Skin epidermis (tissue), 12 donors: Measurements from ENCODE around the gene GPR183.

Experiments used
- H3K27ac ChIP-seq, 21 experiments: fragments of 200-600 bp; sonication (generic) in 11 of 21; one replicate each; pipeline ENCODE4 v1.5.0; 2020; ENCODE audit warnings: mild to moderate bottlenecking in 3 of 21, inconsistent platforms in 2 of 21, moderate library complexity in 2 of 21
- H3K4me3 ChIP-seq, 7 experiments: fragments of 200-600 bp; sonication (generic) in 2 of 7; one replicate each; pipeline ENCODE4 v1.5.0; 2020; ENCODE audit warnings: inconsistent platforms in 2 of 7, mild to moderate bottlenecking in 2 of 7, moderate library complexity in 1 of 7

Gene GPR183

GRCh38 chr13:99301056-99301838 is 6.0 kb downstream of the GPR183 start:
- Histone ChIP-seq H3K27ac (peak overlapping the region in 12 of 21 experiments; percentile 22 to 87 (median 62)), H3K4me3 (no peak overlapping the region)

DNA sequence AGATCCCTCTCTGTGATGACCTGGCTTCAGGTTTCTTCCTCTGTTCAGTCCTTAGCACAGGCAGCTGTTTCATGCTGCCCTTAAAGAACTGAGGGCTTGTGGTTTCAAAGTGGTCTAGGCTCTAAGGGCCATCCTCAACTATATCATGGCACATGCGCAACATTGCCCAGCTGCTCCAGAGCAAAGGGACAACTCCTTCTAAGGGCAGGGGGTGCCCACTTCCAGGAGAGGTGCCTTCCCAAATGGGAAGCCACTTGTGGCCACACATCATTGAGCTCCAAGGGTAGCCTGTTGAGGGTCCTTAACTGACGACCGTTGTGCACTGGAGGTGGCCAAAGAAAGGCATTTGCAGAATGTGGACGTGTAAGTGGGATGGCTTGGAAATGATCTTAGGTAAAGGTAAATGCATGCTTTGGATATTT is 7.3 kb downstream of the GPR183 start:
- peak overlapping the region in 6 of 21 experiments; percentile 13 to 87 (median 52) for H3K27ac ChIP-seq
- no peak overlapping the region for H3K4me3 ChIP-seq

GRCh38 chr13:99299256-99299919 is 7.8 kb downstream of the GPR183 start:
- no peak overlapping the region for H3K4me3 ChIP-seq
- H3K27ac ChIP-seq, result peak overlapping the region in 6 of 21 experiments; percentile 13 to 87 (median 52)

- no peak overlapping the region for H3K4me3 ChIP-seq
- H3K27ac ChIP-seq, result peak overlapping the region in 5 of 21 experiments; percentile 49 to 87 (median 65)
Measured at GRCh38 chr13:99298056-99298455, 9.1 kb downstream of the GPR183 start.

DNA sequence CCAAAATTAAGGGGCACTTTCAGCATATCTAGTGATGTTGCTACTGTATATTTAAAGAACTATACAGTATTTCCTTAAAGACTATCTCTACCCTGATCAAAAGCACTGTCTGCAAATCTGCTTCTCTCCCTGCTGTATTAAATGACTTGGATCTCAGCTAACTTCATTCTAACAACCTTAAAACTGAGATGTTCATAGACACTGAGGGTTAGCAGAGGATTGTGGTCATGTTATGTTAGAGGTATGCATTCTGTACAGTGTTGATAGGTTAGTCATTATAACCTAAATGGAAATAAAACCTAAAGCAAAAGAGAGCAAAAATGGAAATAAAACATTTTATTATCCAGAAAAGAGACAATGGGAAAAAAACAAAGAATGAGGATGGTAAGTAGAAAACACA is 9.9 kb downstream of the GPR183 start:
- Histone ChIP-seq H3K4me3 (no peak overlapping the region), H3K27ac (peak overlapping the region in 6 of 21 experiments; percentile 49 to 87 (median 66))

GRCh38 chr13:99296398-99296797 is 10.8 kb downstream of the GPR183 start:
- Histone ChIP-seq H3K27ac (peak overlapping the region in 8 of 21 experiments; percentile 9 to 87 (median 60)), H3K4me3 (no peak overlapping the region)

DNA sequence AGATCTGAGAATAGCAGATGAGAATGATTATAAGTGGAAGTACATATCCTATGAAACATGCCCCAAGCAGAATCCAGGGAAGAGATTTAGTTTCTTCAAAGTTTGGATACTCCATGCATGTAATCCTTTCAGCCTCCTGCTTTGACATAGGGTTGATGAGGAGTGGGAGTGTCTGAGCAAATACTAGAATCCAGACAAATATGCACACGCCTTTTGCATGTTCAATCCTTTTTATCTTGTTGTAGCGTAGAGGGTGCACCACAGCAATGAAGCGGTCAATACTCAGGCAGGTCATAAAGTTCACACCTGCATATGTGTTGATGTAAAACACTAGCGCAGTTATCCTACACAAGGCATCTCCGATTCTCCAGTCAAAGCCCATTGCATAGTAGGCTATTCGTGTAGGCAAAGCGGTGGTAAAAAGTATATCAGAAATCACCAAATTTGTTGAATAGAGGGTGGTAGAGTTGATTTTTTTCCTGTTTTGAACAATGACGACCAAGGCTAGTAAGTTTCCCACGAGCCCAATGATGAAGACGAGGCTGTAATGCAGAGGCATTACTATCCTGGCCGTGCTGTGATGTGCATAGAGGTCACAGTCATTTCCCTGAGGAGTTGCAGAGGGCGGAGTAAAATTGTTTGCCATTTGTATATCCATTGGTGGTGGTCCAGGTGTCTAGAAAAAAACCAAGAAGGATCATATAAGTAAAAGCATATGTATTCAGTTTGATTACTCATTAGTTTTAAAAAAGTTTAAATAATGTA is 11.5 kb downstream of the GPR183 start:
- Histone ChIP-seq H3K27ac (peak overlapping the region in 10 of 21 experiments; percentile 8 to 87 (median 52)), H3K4me3 (no peak overlapping the region)

DNA sequence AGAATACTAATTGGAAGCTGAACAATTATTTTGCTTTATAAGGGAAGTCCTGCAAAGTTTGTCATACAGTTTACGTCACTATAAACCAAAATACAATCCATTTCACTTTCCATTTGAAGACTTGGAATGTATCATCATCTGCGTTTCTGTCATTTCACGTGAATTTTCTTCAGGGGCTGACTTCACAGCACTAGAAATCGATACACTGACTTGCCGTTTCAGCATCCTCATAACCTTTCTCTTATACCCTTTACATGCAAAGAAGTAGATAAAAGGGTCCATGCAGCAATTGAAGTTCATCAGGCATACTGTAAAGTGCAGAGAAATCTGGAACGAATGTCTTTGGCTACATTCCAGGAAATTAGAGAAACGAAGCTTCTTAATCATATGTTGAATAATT is 12.2 kb downstream of the GPR183 start:
- Histone ChIP-seq H3K27ac (peak overlapping the region in 7 of 21 experiments; percentile 8 to 87 (median 49)), H3K4me3 (no peak overlapping the region)

DNA sequence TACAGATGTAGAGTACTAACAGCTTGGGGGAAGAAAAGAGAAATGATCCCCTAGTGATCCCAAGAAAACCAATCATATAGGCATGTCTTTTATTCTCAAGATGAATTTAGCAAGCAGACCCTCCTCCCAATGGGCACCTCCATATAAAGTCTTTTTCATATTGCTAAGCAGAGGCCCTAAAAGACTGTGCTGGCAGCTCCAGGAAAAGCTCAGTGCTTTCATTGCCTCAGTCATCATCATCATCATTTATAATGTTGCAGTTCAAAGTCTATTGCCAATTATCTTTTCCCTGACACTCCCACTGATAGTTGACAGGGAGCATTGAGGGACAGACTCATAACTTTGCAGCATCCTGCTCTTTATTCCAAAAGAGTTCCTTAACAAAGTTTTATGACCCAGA is 13.0 kb downstream of the GPR183 start:
- peak overlapping the region in 1 of 21 experiments; percentile 12 for H3K27ac ChIP-seq

DNA sequence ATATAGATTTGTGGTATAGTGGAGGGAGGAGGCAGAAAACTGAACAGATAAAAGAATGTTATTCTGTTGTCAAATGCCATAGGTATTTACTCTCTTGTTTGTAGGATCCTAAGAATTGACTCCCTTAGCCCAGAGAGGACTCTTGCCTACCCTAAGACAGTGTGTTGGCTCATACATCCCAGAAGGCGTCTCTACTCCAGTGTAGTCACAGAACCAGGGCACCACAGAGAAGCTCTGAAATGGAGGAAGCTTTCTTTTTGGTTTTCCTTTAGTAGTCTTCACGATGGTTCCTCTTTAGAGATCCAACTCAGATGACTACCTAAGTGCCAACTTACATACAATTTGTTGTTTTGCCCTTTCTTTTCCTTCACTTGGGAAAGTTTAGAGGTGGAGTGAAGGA is 14.0 kb downstream of the GPR183 start:
- peak overlapping the region in 2 of 21 experiments; percentile 55 to 60 for H3K27ac ChIP-seq
- no peak overlapping the region for H3K4me3 ChIP-seq

More for the DNA sequence above, 13.0 kb downstream of the GPR183 start:
- H3K4me3 ChIP-seq, result no peak overlapping the region

DNA sequence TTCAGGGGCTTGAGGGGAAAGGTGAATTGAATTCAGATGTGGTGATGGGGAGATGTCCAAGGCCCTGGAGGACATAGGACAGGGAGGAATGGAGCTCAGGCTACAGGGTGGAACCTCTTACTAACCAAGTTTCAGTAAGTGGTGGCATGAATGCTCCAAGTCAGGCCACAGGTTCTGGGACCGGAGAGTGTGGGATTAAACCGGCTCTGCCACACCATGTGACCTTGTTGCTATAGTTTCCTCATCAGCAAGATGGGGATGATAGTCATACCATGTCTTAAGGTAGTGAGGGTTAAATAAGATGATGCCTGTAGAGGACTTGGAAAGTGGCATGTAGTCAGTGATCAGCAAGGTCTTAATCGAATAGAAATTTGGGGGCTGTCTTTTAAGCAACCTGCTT is 16.3 kb downstream of the GPR183 start:
- Histone ChIP-seq H3K27ac (peak overlapping the region in 12 of 21 experiments; percentile 1 to 76 (median 64)), H3K4me3 (no peak overlapping the region)

DNA sequence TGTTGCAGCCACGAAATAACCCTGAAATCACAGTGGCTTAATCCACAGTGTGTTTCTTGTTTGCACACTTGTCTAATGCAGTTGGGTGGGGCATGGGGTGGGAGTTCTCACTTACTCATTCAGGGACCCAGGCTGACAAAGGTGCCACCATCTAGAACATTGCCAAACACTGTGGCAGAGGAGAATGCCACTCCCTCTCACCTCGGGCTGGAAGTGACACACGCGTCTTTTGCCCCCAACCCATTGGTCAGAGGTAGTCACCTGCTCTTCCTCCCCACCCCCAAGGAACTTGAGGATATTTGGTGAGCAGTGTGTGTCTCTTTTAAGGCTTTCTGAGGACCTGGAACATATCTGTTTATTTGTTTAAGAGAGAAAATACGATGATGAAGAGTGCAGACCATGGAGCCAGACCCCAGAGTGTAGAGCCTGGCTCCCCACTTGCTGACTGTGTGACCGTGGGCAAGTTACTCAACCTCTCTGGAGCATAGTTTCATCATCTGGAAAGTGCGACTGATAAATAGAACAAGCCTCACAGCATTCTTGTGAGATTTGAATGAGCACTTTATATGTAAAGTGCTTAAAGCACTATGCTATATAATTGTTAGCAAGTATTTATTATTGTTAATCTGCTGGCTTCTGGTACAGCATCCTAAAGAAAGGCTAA is 17.4 kb downstream of the GPR183 start:
- Histone ChIP-seq H3K4me3 (no peak overlapping the region), H3K27ac (peak overlapping the region in 15 of 21 experiments; percentile 5 to 76 (median 63))

DNA sequence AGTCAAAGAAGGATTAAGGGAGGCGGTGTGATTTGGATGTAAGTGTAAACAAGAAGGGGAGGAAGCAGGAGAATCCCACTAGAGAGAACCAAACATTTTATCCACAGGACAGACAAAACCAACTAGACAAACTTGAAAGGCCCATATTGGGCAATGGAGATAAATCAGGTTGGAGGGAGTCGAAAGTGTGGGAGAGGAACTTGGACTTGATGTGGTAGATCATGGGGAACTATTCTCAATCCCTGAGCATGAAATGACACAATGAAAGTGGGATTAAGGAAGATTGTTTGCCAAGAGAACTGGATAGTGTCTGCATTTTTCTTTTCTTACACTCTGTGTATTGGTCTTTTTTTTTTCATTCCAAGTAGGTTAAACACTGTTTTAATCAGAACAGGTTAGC is 17.9 kb downstream of the GPR183 start:
- H3K27ac ChIP-seq, result peak overlapping the region in 14 of 21 experiments; percentile 18 to 76 (median 62)
- no peak overlapping the region for H3K4me3 ChIP-seq

DNA sequence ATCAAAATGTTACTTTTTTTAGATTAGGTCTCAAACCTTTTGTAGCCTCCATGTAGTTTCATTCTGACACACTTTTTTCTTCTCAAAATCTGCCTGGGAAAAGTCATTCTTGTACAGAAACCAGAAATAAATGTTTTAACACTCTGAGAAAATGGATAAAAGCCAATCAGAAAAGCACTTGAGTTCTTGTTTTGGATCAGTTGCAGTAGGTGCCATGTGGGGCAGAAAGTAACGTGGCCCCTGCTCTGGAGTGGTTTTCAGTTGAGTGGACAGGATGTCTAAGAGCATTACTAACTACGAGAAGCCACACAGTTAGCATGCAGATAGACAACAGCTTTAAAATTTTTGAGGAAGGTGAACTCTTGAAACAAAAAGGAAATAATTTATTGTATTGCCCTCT is 19.1 kb downstream of the GPR183 start:
- H3K4me3 ChIP-seq, result no peak overlapping the region
- peak overlapping the region in 12 of 21 experiments; percentile 4 to 76 (median 56) for H3K27ac ChIP-seq

- H3K27ac ChIP-seq, result peak overlapping the region in 11 of 21 experiments; percentile 4 to 69 (median 44)
- no peak overlapping the region for H3K4me3 ChIP-seq
Measured at GRCh38 chr13:99287551-99287950, 19.6 kb downstream of the GPR183 start.

DNA sequence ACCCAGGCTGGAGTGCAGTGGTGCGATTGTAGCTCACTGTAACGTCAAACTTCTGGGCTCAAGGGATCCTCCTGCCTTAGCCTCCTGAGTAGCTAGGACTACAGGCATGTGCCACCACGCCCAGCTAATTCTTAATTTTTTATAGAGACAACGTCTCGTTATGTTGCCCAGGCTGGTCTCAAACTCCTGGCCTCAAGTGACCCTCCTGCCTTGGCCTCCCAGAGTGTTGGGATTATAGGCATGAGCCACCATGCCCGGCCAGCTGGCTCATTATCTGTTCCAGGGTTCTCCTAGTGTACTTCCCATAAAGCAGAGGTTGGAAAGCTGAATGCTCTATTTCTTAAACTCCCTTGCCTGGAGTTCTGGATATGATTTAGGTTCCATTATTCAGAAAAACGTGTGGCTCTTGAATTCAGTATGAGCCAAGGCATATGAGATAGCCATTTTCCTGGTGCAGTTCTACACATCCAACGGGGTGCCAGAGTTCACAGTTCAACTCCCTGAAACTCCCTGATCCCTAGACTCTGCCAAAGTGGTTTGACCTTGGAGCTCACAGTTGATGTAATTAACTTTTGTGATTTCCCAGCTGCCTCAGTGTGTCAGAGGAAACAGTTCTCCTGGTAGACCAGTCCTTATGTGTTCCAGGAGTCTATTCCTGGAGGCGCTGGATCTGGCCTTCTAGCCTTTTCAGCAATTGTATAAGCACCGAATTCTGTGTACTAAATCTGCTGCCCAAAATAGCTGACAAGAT is 21.6 kb downstream of the GPR183 start:
- no peak overlapping the region for H3K4me3 ChIP-seq
- H3K27ac ChIP-seq, result peak overlapping the region in 9 of 21 experiments; percentile 7 to 81 (median 34)

- Histone ChIP-seq H3K4me3 (no peak overlapping the region), H3K27ac (peak overlapping the region in 20 of 21 experiments; percentile 50 to 90 (median 74))
Measured at GRCh38 chr13:99282264-99283231, 24.7 kb downstream of the GPR183 start.
